K562 (cell line): ENCODE measurements around the gene ERP44. TPM values are rescaled to one million over a fixed set of nuclear protein-coding genes. Genes with fewer than 3 reads are reported as not detected.

Source experiments
- ARNT ChIP-seq, 2 experiments: fragments of 450-650 bp; IDR thresholded peaks; 2 replicates each; pipeline ENCODE4 v1.6.1; 2016; ENCODE audit warnings: mild to moderate bottlenecking in 1 of 2
- BHLHE40 ChIP-seq: IDR thresholded peaks from 2 replicates; pipeline ENCODE4 v1.6.1; 2011; ENCODE audit warnings: low read length, improper control_type of control experiment
- FOXK2 ChIP-seq, 2 experiments: fragments of 450-650 bp; IDR thresholded peaks in 1 of 2; conservative IDR thresholded peaks in 1 of 2; 2 replicates each; pipeline ENCODE4 v1.6.1; 2016; ENCODE audit warnings: low read depth in 2 of 2, mild to moderate bottlenecking in 1 of 2
- GTF2F1 ChIP-seq: IDR thresholded peaks from 2 replicates; pipeline ENCODE4 v1.6.1; 2011; ENCODE audit warnings: low read depth, low read length, improper control_type of control experiment
- KLF16 ChIP-seq: IDR thresholded peaks from 2 replicates; pipeline ENCODE4 v1.6.1; 2016; ENCODE audit warnings: antibody characterized with exemption
- MBD1 ChIP-seq: fragments of 250-450 bp; sonication (Bioruptor Pico); IDR thresholded peaks from 2 replicates; pipeline ENCODE4 v1.8.0; 2022; ENCODE audit warnings: inconsistent platforms
- MEF2D ChIP-seq: conservative IDR thresholded peaks from 2 replicates; pipeline ENCODE4 v1.6.1; 2016; ENCODE audit warnings: low read depth, missing genetic modification characterization, missing compliant biosample characterization
- MEIS2 ChIP-seq: fragments of 450-650 bp; IDR thresholded peaks from 2 replicates; pipeline ENCODE4 v1.6.1; 2014; ENCODE audit warnings: mild to moderate bottlenecking; ENCODE audit not compliant: partially characterized antibody
- MIER1 ChIP-seq: fragments of 450-650 bp; IDR thresholded peaks from 2 replicates; pipeline ENCODE4 v1.6.1; 2016; ENCODE audit warnings: antibody characterized with exemption, mild to moderate bottlenecking, low read depth
- MYC ChIP-seq, 2 experiments: fragments of 250-450 bp in 1 of 2; sonication (Bioruptor Pico) in 1 of 2; IDR thresholded peaks; 2 replicates each; pipeline versions ENCODE4 v1.5.1 to v1.6.1; 2012 to 2021; ENCODE audit warnings: low read depth in 2 of 2, borderline replicate concordance in 1 of 2, improper control_type of control experiment in 1 of 2, low read length in 1 of 2, mild to moderate bottlenecking in 1 of 2, moderate library complexity in 1 of 2
- PKNOX1 ChIP-seq: fragments of 450-650 bp; IDR thresholded peaks from 2 replicates; pipeline ENCODE4 v1.6.1; 2016
- RAD21 ChIP-seq, 2 experiments: fragments of 250-450 bp in 1 of 2; fragments of 450-650 bp in 1 of 2; sonication (Bioruptor Pico) in 1 of 2; formaldehyde crosslinking in 1 of 2; IDR thresholded peaks in 1 of 2; conservative IDR thresholded peaks in 1 of 2; 2 replicates each; pipeline versions ENCODE4 v1.4.0 to v1.8.0; 2020 to 2022; ENCODE audit warnings: mild to moderate bottlenecking in 2 of 2, moderate library complexity in 1 of 2
- RFX1 ChIP-seq: fragments of 450-650 bp; IDR thresholded peaks from 2 replicates; pipeline ENCODE4 v1.6.1; 2016; ENCODE audit warnings: mild to moderate bottlenecking, moderate library complexity
- SMC3 ChIP-seq: conservative IDR thresholded peaks from 2 replicates; pipeline ENCODE4 v1.6.1; 2011; ENCODE audit warnings: low read depth, low read length, improper control_type of control experiment; ENCODE audit not compliant: insufficient read depth
- ZFP30 ChIP-seq: fragments of 250-450 bp; sonication (Bioruptor Pico); IDR thresholded peaks from 2 replicates; pipeline ENCODE4 v1.8.0; 2022; ENCODE audit warnings: moderate library complexity, mild to moderate bottlenecking, inconsistent platforms, borderline replicate concordance
- ZFPM2 ChIP-seq: fragments of 250-450 bp; sonication (Bioruptor Pico); IDR thresholded peaks from 2 replicates; pipeline ENCODE4 v1.5.1; 2022; ENCODE audit warnings: mild to moderate bottlenecking
- ZNF584 ChIP-seq: fragments of 200-800 bp; sonication (Bioruptor generic); IDR thresholded peaks from 2 replicates; pipeline ENCODE4 v1.6.1; 2016; ENCODE audit warnings: low read depth, mild to moderate bottlenecking, missing genetic modification characterization, missing compliant biosample characterization
- ZNF589 ChIP-seq: fragments of 200-800 bp; sonication (Bioruptor generic); IDR thresholded peaks from 2 replicates; pipeline ENCODE4 v1.6.1; 2016; ENCODE audit warnings: low read depth, missing genetic modification characterization, missing compliant biosample characterization
- ZNF717 ChIP-seq: fragments of 250-450 bp; sonication (Bioruptor Pico); IDR thresholded peaks from 2 replicates; pipeline ENCODE4 v1.5.0; 2021
- ZZZ3 ChIP-seq: fragments of 450-650 bp; IDR thresholded peaks from 2 replicates; pipeline ENCODE4 v1.6.1; 2016; ENCODE audit warnings: antibody characterized with exemption, mild to moderate bottlenecking, moderate library complexity
- polyA plus RNA-seq, 8 experiments: library from polyadenylated mRNA; depleted of rRNA in 4 of 8; stranded (reverse) in 5 of 8; unstranded in 3 of 8; fragments of >200 nt; fragmentation: Nextera tagmentation in 2 of 8; fragmentation: Illumina TruSeq in 1 of 8; extraction: Ambion mirVana in 2 of 8; extraction: Trizol in 1 of 8; gene quantifications; 2 replicates each; pipeline versions ENCODE4 v1.2.1 to v1.2.3, GENCODE V29; 2011 to 2014; ENCODE audit warnings: inconsistent platforms in 1 of 8, missing spikeins in 1 of 8
- total RNA-seq, 7 experiments: library from RNA; depleted of rRNA in 6 of 7; stranded (reverse); fragments of >200 nt in 6 of 7; fragmentation: Illumina TruSeq in 2 of 7; extraction: Trizol in 2 of 7; gene quantifications; 2 replicates each; pipeline versions ENCODE4 v1.2.1 to v1.2.3, GENCODE V29; 2011 to 2021; ENCODE audit warnings: low replicate concordance in 1 of 7
- TF ChIP-seq, protein P1 (sequence below): fragments of 450-650 bp; IDR thresholded peaks from 2 replicates; pipeline ENCODE4 v1.6.1; 2016; ENCODE audit warnings: borderline replicate concordance
- TF ChIP-seq, protein P2 (sequence below), 3 experiments: IDR thresholded peaks in 2 of 3; conservative IDR thresholded peaks in 1 of 3; 2 replicates each; pipeline ENCODE4 v1.5.1; 2011 to 2012; ENCODE audit warnings: low read length in 3 of 3, mild to moderate bottlenecking in 3 of 3, control low read depth in 2 of 3, improper control_type of control experiment in 1 of 3, inconsistent platforms in 1 of 3, low read depth in 1 of 3, mixed read lengths in 1 of 3, moderate library complexity in 1 of 3; ENCODE audit not compliant: insufficient read depth in 2 of 3

Gene ERP44
- total and polyA plus RNA-seq, 9 of the 15 experiments (the other 6 are each of a cell fraction or from before 2014, with no cell fraction given), result 9.2 to 23.4 (median 13.6) TPM

DNA sequence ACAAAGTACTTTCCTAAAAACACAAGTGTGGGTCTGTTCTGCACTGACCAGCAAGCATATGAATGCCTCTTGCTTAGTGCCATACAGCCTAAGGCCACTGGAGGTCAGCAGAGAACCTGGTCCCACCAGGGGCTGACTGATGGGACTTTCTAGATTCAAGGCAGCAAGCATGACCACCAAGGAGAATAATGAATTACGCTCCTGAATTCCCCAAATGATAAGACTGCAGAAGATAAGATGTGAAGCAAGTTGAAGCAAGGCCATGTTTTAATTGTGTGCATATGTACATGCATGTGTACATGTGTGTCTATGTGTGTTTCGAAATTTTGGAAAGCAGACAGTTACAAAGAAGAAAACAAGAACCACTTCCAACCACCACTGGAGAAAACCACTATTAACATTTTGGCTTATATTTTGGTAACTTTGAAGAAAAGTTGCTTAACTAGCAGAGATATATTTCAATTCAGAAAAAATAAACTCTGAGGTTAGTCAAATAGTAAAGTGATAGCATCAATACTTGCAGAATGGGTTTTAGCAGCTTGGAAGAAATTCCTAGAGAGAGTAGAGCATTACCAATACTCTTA, 70.5 kb downstream of the ERP44 start (continued):
- TF ChIP-seq GTF2F1, result no peak
- TF ChIP-seq KLF16, result 0 out of 2 replicates have a peak, but pooled peaks have one; percentile 29
- 0 out of 2 replicates have a peak, but pooled peaks have one; percentile 49 for TF ChIP-seq ZZZ3
- no peak for TF ChIP-seq MBD1 (CRISPR knock-in tag)
- TF ChIP-seq MIER1, result no peak
- TF ChIP-seq ARNT (IDR thresholded peaks at IDR 0.05), result 0 out of 4 replicates have a peak, but pooled peaks of 1 of the 2 experiments have one; percentile 21
- TF ChIP-seq ZNF717 (CRISPR knock-in tag), result no peak
- TF ChIP-seq, protein P1, sequence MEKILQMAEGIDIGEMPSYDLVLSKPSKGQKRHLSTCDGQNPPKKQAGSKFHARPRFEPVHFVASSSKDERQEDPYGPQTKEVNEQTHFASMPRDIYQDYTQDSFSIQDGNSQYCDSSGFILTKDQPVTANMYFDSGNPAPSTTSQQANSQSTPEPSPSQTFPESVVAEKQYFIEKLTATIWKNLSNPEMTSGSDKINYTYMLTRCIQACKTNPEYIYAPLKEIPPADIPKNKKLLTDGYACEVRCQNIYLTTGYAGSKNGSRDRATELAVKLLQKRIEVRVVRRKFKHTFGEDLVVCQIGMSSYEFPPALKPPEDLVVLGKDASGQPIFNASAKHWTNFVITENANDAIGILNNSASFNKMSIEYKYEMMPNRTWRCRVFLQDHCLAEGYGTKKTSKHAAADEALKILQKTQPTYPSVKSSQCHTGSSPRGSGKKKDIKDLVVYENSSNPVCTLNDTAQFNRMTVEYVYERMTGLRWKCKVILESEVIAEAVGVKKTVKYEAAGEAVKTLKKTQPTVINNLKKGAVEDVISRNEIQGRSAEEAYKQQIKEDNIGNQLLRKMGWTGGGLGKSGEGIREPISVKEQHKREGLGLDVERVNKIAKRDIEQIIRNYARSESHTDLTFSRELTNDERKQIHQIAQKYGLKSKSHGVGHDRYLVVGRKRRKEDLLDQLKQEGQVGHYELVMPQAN, result no peak
- TF ChIP-seq RFX1, result no peak
- TF ChIP-seq, protein P2, sequence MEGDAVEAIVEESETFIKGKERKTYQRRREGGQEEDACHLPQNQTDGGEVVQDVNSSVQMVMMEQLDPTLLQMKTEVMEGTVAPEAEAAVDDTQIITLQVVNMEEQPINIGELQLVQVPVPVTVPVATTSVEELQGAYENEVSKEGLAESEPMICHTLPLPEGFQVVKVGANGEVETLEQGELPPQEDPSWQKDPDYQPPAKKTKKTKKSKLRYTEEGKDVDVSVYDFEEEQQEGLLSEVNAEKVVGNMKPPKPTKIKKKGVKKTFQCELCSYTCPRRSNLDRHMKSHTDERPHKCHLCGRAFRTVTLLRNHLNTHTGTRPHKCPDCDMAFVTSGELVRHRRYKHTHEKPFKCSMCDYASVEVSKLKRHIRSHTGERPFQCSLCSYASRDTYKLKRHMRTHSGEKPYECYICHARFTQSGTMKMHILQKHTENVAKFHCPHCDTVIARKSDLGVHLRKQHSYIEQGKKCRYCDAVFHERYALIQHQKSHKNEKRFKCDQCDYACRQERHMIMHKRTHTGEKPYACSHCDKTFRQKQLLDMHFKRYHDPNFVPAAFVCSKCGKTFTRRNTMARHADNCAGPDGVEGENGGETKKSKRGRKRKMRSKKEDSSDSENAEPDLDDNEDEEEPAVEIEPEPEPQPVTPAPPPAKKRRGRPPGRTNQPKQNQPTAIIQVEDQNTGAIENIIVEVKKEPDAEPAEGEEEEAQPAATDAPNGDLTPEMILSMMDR (IDR thresholded peaks at IDR 0.05 in 2 of 3, conservative IDR thresholded peaks at IDR 0.05 in 1 of 3; ENCODE audit: insufficient read depth in 2 of 3, low read depth in 1 of 3, low read length in 3 of 3), result peak; percentile 89 to 95 (median 95)
- no peak for TF ChIP-seq ZFPM2 (CRISPR knock-in tag)
- TF ChIP-seq MEF2D, result no peak
- TF ChIP-seq SMC3, result peak; percentile 94
- no peak for TF ChIP-seq BHLHE40
- TF ChIP-seq ZNF584 (CRISPR knock-in tag), result no peak
- no peak for TF ChIP-seq ZFP30 (CRISPR knock-in tag)
- 0 out of 2 replicates have a peak, but pooled peaks have one; percentile 8 for TF ChIP-seq PKNOX1
- peak; percentile 22 for TF ChIP-seq MEIS2
- 0 out of 2 replicates have a peak, but pooled peaks have one; percentile 21 for TF ChIP-seq MYC (IDR thresholded peaks at IDR 0.05; ENCODE audit: low read depth, low read length)
- no peak for TF ChIP-seq MYC (CRISPR knock-in tag; IDR thresholded peaks at IDR 0.05; ENCODE audit: borderline replicate concordance, low read depth)
- 0 out of 4 replicates have a peak, but pooled peaks of 1 of the 2 experiments have one; percentile 19 for TF ChIP-seq FOXK2 (conservative IDR thresholded peaks at IDR 0.05 in 1 of 2, IDR thresholded peaks at IDR 0.05 in 1 of 2; ENCODE audit: low read depth in 2 of 2)
- TF ChIP-seq ZNF589 (CRISPR knock-in tag), result no peak
- TF ChIP-seq RAD21 (CRISPR knock-in tag; conservative IDR thresholded peaks at IDR 0.05 in 1 of 2, IDR thresholded peaks at IDR 0.05 in 1 of 2), result peak; percentile 93 to 96
